Mesenchymal stem cell (in vitro differentiated cells and primary cell): Measurements from ENCODE around the gene ADAT2. TPM values are rescaled to one million over a fixed set of nuclear protein-coding genes. Genes with fewer than 3 reads are reported as not detected.

Source experiments
- DNase-seq: peaks from one replicate; pipeline ENCODE4 v3.0.0-alpha.2; 2013
- H2AFZ ChIP-seq: one replicate; pipeline ENCODE4 v1.6.1; 2013; ENCODE audit warnings: low read depth, mild to moderate bottlenecking, control low read depth, inconsistent platforms, low read length, moderate library complexity
- H2AK5ac ChIP-seq: 2 replicates; pipeline ENCODE4 v1.6.1; 2013; ENCODE audit warnings: low read length, moderate library complexity, mild to moderate bottlenecking, inconsistent platforms; ENCODE audit not compliant: severe bottlenecking
- H2BK120ac ChIP-seq: one replicate; pipeline ENCODE4 v1.6.1; 2013; ENCODE audit warnings: low read depth, mild to moderate bottlenecking, inconsistent platforms, low read length, moderate library complexity
- H2BK12ac ChIP-seq, 2 experiments: one replicate each; pipeline ENCODE4 v1.6.1; 2013; ENCODE audit warnings: inconsistent platforms in 2 of 2, low read length in 2 of 2, mild to moderate bottlenecking in 2 of 2, moderate library complexity in 2 of 2, control low read depth in 1 of 2
- H2BK15ac ChIP-seq: one replicate; pipeline ENCODE4 v1.6.1; 2013; ENCODE audit warnings: mild to moderate bottlenecking, low read depth, inconsistent platforms; ENCODE audit not compliant: poor library complexity, severe bottlenecking
- H2BK5ac ChIP-seq: 2 replicates; pipeline ENCODE4 v1.6.1; 2013; ENCODE audit warnings: low read depth, mild to moderate bottlenecking, low read length, control low read depth, inconsistent platforms; ENCODE audit not compliant: poor library complexity, severe bottlenecking
- H3K14ac ChIP-seq, 2 experiments: one replicate each; pipeline ENCODE4 v1.6.1; 2013; ENCODE audit warnings: inconsistent platforms in 2 of 2, low read length in 2 of 2, control low read depth in 1 of 2, mild to moderate bottlenecking in 1 of 2, moderate library complexity in 1 of 2
- H3K18ac ChIP-seq, 2 experiments: one replicate each; pipeline ENCODE4 v1.6.1; 2013; ENCODE audit warnings: inconsistent platforms in 2 of 2, low read length in 2 of 2, control low read depth in 1 of 2, low read depth in 1 of 2, mild to moderate bottlenecking in 1 of 2
- H3K23ac ChIP-seq, 2 experiments: one replicate each; pipeline ENCODE4 v1.6.1; 2013; ENCODE audit warnings: inconsistent platforms in 2 of 2, low read length in 2 of 2, mild to moderate bottlenecking in 2 of 2, moderate library complexity in 2 of 2, control low read depth in 1 of 2
- H3K27ac ChIP-seq: 2 replicates; pipeline ENCODE4 v1.5.1; 2013; ENCODE audit warnings: mild to moderate bottlenecking, moderate library complexity, low read length, control low read depth, inconsistent platforms; ENCODE audit not compliant: poor library complexity, severe bottlenecking
- H3K27me3 ChIP-seq, 2 experiments: 2 replicates each; pipeline versions ENCODE4 v1.6.1 to v1.7.0; 2013; ENCODE audit warnings: low read length in 2 of 2, mild to moderate bottlenecking in 2 of 2, moderate library complexity in 2 of 2, control low read depth in 1 of 2, inconsistent platforms in 1 of 2; ENCODE audit not compliant: control insufficient read depth in 1 of 2, insufficient read depth in 1 of 2
- H3K36me3 ChIP-seq, 2 experiments: 2 replicates each; pipeline versions ENCODE4 v1.6.1 to v1.7.0; 2013; ENCODE audit warnings: low read length in 2 of 2, control low read depth in 1 of 2, inconsistent platforms in 1 of 2, low read depth in 1 of 2, mild to moderate bottlenecking in 1 of 2; ENCODE audit not compliant: insufficient read depth in 2 of 2, control insufficient read depth in 1 of 2
- H3K4ac ChIP-seq, 2 experiments: one replicate each; pipeline ENCODE4 v1.6.1; 2013; ENCODE audit warnings: inconsistent platforms in 2 of 2, low read length in 2 of 2, mild to moderate bottlenecking in 2 of 2, moderate library complexity in 2 of 2, control low read depth in 1 of 2, low read depth in 1 of 2
- H3K4me1 ChIP-seq: 2 replicates; pipeline ENCODE4 v1.6.1; 2013; ENCODE audit warnings: low read depth, low read length, control low read depth; ENCODE audit not compliant: control insufficient read depth, insufficient read depth
- H3K4me2 ChIP-seq: 2 replicates; pipeline ENCODE4 v1.6.1; 2013; ENCODE audit warnings: low read length, mild to moderate bottlenecking, inconsistent platforms; ENCODE audit not compliant: poor library complexity, severe bottlenecking
- H3K4me3 ChIP-seq, 2 experiments: 2 replicates each; pipeline versions ENCODE4 v1.5.1 to v1.7.0; 2013; ENCODE audit warnings: low read length in 2 of 2, mild to moderate bottlenecking in 2 of 2, control low read depth in 1 of 2, low read depth in 1 of 2; ENCODE audit not compliant: insufficient read depth in 1 of 2
- H3K79me1 ChIP-seq: replicated peaks from 2 replicates; pipeline ENCODE4 v1.6.1; 2013; ENCODE audit warnings: mild to moderate bottlenecking, control low read depth, low read length, inconsistent platforms; ENCODE audit not compliant: poor library complexity, severe bottlenecking
- H3K9ac ChIP-seq: 2 replicates; pipeline ENCODE4 v1.7.0; 2013; ENCODE audit warnings: mild to moderate bottlenecking, low read length, moderate library complexity
- H3K9me3 ChIP-seq: 2 replicates; pipeline ENCODE4 v1.7.0; 2013; ENCODE audit warnings: mild to moderate bottlenecking, low read length; ENCODE audit not compliant: control insufficient read depth
- H4K8ac ChIP-seq: one replicate; pipeline ENCODE4 v1.6.1; 2013; ENCODE audit warnings: inconsistent platforms, mild to moderate bottlenecking, low read length, moderate library complexity
- H4K91ac ChIP-seq: one replicate; pipeline ENCODE4 v1.6.1; 2013; ENCODE audit warnings: mild to moderate bottlenecking, low read length, inconsistent platforms
- WGBS: methylation state at CpG from one replicate; pipeline ENCODE4 v1.1.7; 2013; ENCODE audit warnings: mixed read lengths; 5-methylcytosine and 5-hydroxymethylcytosine counted together
- small RNA-seq: library from polyadenylated mRNA; stranded (forward); fragments of <200 nt; extraction: miRNeasy Mini kit (QIAGEN cat#:217004); gene quantifications from one replicate; pipeline ENCODE3, GENCODE V24; 2013; ENCODE audit warnings: low read depth

ADAT2 gene

DNA sequence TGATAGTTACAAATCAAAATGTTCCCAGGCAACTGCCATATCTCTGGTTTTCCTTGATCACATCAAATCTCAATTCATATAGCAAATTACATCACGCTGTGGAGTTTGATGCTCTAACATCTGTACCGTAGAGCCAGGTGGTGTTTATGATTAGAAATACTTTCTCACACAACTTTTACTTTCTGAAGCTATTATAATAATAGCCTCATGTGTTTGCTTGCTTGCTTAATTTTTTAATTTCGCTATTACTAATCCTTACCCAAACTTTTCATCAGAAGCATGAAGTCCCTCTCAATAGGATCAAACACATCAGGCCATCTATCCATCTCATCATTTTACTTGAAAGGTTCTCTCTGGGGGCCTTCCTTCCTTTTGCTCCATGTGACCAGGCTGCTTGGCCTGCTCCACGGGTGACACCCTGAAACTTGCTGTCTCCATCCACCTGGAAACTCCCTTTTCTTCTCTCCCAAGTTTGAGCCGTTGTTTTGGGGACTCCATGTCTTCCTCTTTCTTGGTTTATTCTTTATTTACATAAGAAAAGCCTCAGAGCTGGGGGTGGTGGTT is 75.4 kb downstream of the ADAT2 start:
- WGBS = 93% methylated on average over 2 of the region's 5 CpGs
- H2AFZ ChIP-seq = no peak overlapping the region
- no peak overlapping the region for H3K14ac ChIP-seq
- H3K4me2 ChIP-seq = no peak overlapping the region
- no peak overlapping the region for H3K23ac ChIP-seq
- no peak overlapping the region for H2BK15ac ChIP-seq
- H3K4me3 ChIP-seq = no peak overlapping the region
- no peak overlapping the region for H3K9ac ChIP-seq
- H3K4me1 ChIP-seq = no peaks in the 10 kb centered on the region
- no peak overlapping the region for H2BK5ac ChIP-seq
- H3K79me1 ChIP-seq = no peaks in the 10 kb centered on the region
- H4K91ac ChIP-seq = no peak overlapping the region
- H3K27me3 ChIP-seq = peaks cover 0 to 4% of the 10 kb centered on the region in 2 experiments
- H3K18ac ChIP-seq = no peak overlapping the region
- no peaks in the 10 kb centered on the region for H3K36me3 ChIP-seq
- H2BK120ac ChIP-seq = no peak overlapping the region
- no peak overlapping the region for H2BK12ac ChIP-seq
- H3K9me3 ChIP-seq = no peaks in the 10 kb centered on the region
- H3K4ac ChIP-seq = no peak overlapping the region
- H4K8ac ChIP-seq = no peak overlapping the region
- no peak overlapping the region for H2AK5ac ChIP-seq
- DNase-seq = no peak
- H3K27ac ChIP-seq = no peak overlapping the region

DNA sequence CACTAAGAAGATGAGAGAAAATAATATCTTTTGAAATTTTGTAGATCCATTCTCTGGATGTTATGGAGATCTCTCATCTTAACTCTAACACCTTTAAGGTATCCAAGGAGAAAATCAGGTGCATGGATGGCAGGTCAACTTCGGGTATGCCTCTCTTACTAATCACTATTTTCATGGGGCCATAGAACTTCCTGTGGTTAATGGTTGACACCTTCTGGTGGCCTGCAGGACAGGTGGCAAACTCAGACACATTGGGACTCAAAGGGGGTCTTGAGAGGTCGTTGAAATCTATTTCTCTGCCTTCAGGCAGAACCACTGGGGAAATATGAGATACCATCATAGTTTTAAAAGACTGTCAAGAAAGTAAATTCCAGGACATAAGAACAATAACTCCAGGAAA is 76.5 kb downstream of the ADAT2 start:
- H3K4ac ChIP-seq = no peak overlapping the region
- no peak overlapping the region for H3K23ac ChIP-seq

More for the DNA sequence above, 76.5 kb downstream of the ADAT2 start:
- Histone ChIP-seq H3K9ac (no peak overlapping the region), H3K14ac (no peak overlapping the region), H2BK15ac (no peak overlapping the region), H3K4me1 (no peaks in the 10 kb centered on the region), H3K27ac (no peak overlapping the region), H3K18ac (no peak overlapping the region), H2BK5ac (no peak overlapping the region), H4K8ac (no peak overlapping the region), H3K4me3 (no peak overlapping the region), H2AFZ (no peak overlapping the region), H4K91ac (no peak overlapping the region), H3K27me3 (peaks cover 0 to under 1% of the 10 kb centered on the region in 2 experiments), H3K4me2 (no peak overlapping the region), H3K9me3 (no peaks in the 10 kb centered on the region), H3K36me3 (no peaks in the 10 kb centered on the region), H2BK12ac (no peak overlapping the region), H2BK120ac (no peak overlapping the region), H3K79me1 (no peaks in the 10 kb centered on the region), H2AK5ac (no peak overlapping the region)
- WGBS = 63% methylated on average over 2 of the region's 2 CpGs
- DNase-seq = no peak

Small RNA genes within 50 kb of the gene (small RNA-seq; reads per million reads assigned to genes)
- gene RNA5SP221 = not detected
